Neural cell (in vitro differentiated cells): ENCODE measurements around the gene PRKD1. TPM values are rescaled to one million over a fixed set of nuclear protein-coding genes. Genes with fewer than 3 reads are reported as not detected.

Source experiments
- H2AFZ ChIP-seq: fragments of 200-600, 300-800 bp; sonication (generic), shearing (Covaris generic); 2 replicates; pipeline ENCODE4 v1.6.0; 2014; ENCODE audit warnings: low read depth, mild to moderate bottlenecking, antibody characterized with exemption, low read length, moderate library complexity
- H3F3A ChIP-seq: fragments of 200-600 bp; shearing (Covaris generic); 2 replicates; pipeline ENCODE4 v1.6.1; 2016; ENCODE audit warnings: mild to moderate bottlenecking, moderate library complexity, mixed read lengths, antibody characterized with exemption, low read length; ENCODE audit not compliant: insufficient read depth, poor library complexity, severe bottlenecking
- H3K27ac ChIP-seq: fragments of 200-600, 300-800 bp; sonication (generic), shearing (Covaris generic); 2 replicates; pipeline ENCODE4 v1.5.1; 2014; ENCODE audit warnings: mild to moderate bottlenecking, low read length, moderate library complexity
- H3K27me3 ChIP-seq: fragments of 300-800, 200-600 bp; sonication (generic), shearing (Covaris generic); 2 replicates; pipeline ENCODE4 v1.6.0; 2014; ENCODE audit warnings: mild to moderate bottlenecking, low read depth, low read length, moderate library complexity; ENCODE audit not compliant: insufficient read depth
- H3K36me3 ChIP-seq: fragments of 300-800, 200-600 bp; sonication (generic), shearing (Covaris generic); 2 replicates; pipeline ENCODE4 v1.5.1; 2014; ENCODE audit warnings: mild to moderate bottlenecking, antibody characterized with exemption, low read length, moderate library complexity; ENCODE audit not compliant: insufficient read depth
- H3K4me2 ChIP-seq: fragments of 300-800, 200-600 bp; sonication (generic), shearing (Covaris generic); 2 replicates; pipeline ENCODE4 v1.6.0; 2014; ENCODE audit warnings: mild to moderate bottlenecking, low read length
- H3K4me3 ChIP-seq: fragments of 300-800, 200-600 bp; sonication (generic), shearing (Covaris generic); 2 replicates; pipeline ENCODE4 v1.5.1; 2014; ENCODE audit warnings: mild to moderate bottlenecking, low read length, moderate library complexity
- H3K79me2 ChIP-seq: fragments of 200-600 bp; shearing (Covaris generic); replicated peaks from 2 replicates; pipeline ENCODE4 v1.6.0; 2014; ENCODE audit warnings: mild to moderate bottlenecking, low read length, moderate library complexity; ENCODE audit not compliant: insufficient read depth
- H3K9ac ChIP-seq: fragments of 300-800, 200-600 bp; sonication (generic), shearing (Covaris generic); 2 replicates; pipeline ENCODE4 v1.6.1; 2016; ENCODE audit warnings: mild to moderate bottlenecking, low read length, mixed read lengths
- H3K9me2 ChIP-seq: fragments of 200-600 bp; shearing (Covaris generic); 2 replicates; pipeline ENCODE4 v1.6.1; 2016; ENCODE audit warnings: mild to moderate bottlenecking, low read length, mixed read lengths; ENCODE audit not compliant: insufficient read depth
- H3K9me3 ChIP-seq: fragments of 200-600, 300-800 bp; sonication (generic), shearing (Covaris generic); 2 replicates; pipeline ENCODE4 v1.6.1; 2016; ENCODE audit warnings: mild to moderate bottlenecking, mixed run types, low read length, moderate library complexity, mixed read lengths
- H4K20me1 ChIP-seq: fragments of 200-600 bp; shearing (Covaris generic); 2 replicates; pipeline ENCODE4 v1.6.1; 2016; ENCODE audit warnings: mild to moderate bottlenecking, mixed run types; ENCODE audit not compliant: insufficient read depth
- EP300 ChIP-seq: fragments of 450-650 bp; conservative IDR thresholded peaks from 2 replicates; pipeline ENCODE4 v1.6.1; 2014; ENCODE audit warnings: antibody characterized with exemption, mild to moderate bottlenecking, moderate library complexity; ENCODE audit not compliant: poor library complexity, severe bottlenecking
- EZH2 ChIP-seq: fragments of 200-600, 300-800 bp; shearing (Covaris generic), sonication (generic); IDR thresholded peaks from 2 replicates; pipeline ENCODE4 v1.6.1; 2014; ENCODE audit warnings: antibody characterized with exemption, low read length, borderline replicate concordance, mild to moderate bottlenecking; ENCODE audit not compliant: insufficient read depth, poor library complexity, severe bottlenecking
- MXI1 ChIP-seq: fragments of 450-650 bp; conservative IDR thresholded peaks from 2 replicates; pipeline ENCODE4 v1.6.1; 2014; ENCODE audit warnings: antibody characterized with exemption, mild to moderate bottlenecking; ENCODE audit not compliant: poor library complexity, severe bottlenecking
- POLR2AphosphoS5 ChIP-seq: IDR thresholded peaks from 2 replicates; pipeline ENCODE4 v1.6.1; 2012
- RAD21 ChIP-seq: fragments of 450-650 bp; conservative IDR thresholded peaks from 2 replicates; pipeline ENCODE4 v1.6.1; 2014; ENCODE audit warnings: antibody characterized with exemption, mild to moderate bottlenecking, moderate library complexity
- SMC3 ChIP-seq: fragments of 450-650 bp; conservative IDR thresholded peaks from 2 replicates; pipeline ENCODE4 v1.6.1; 2014; ENCODE audit warnings: antibody characterized with exemption, mild to moderate bottlenecking, moderate library complexity; ENCODE audit not compliant: poor library complexity
- TAF1 ChIP-seq: IDR thresholded peaks from 2 replicates; pipeline ENCODE4 v1.6.1; 2012; ENCODE audit warnings: low read depth
- polyA plus RNA-seq: library from polyadenylated mRNA; depleted of rRNA; stranded (reverse); fragments of >200 nt; gene quantifications from 2 replicates; pipeline ENCODE4 v1.2.3, GENCODE V29; 2014
- TF ChIP-seq, protein P1 (sequence below): fragments of 450-650 bp; IDR thresholded peaks from 2 replicates; pipeline ENCODE4 v1.5.1; 2014; ENCODE audit warnings: antibody characterized with exemption, mild to moderate bottlenecking, moderate library complexity; ENCODE audit not compliant: poor library complexity, severe bottlenecking
- TF ChIP-seq, protein P2 (sequence below): IDR thresholded peaks from 2 replicates; pipeline ENCODE4 v1.6.1; 2012; ENCODE audit warnings: borderline replicate concordance

Gene PRKD1
- polyA plus RNA-seq, 1 donor from 2014 or later = 9.6 TPM

DNA sequence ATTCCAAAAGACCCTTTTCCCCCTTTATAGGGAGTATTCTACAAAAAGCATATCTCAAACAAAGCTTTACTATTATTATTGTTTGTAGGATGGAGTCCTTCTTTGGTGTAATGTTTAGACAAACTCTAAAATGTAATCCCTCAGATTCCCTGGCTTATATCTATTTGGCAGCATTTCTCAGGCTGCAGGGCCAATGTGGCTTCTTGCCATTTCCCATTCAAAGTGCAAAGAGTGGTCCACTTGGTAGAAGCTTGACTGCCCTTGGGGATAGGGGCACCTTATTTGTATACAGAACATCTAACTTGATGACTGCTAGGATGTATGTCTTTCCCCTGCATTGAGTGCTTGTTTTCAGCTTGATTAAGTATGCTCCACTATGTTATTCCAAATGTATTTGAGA is 242.7 kb downstream of the PRKD1 start:
- TF ChIP-seq, protein P1, sequence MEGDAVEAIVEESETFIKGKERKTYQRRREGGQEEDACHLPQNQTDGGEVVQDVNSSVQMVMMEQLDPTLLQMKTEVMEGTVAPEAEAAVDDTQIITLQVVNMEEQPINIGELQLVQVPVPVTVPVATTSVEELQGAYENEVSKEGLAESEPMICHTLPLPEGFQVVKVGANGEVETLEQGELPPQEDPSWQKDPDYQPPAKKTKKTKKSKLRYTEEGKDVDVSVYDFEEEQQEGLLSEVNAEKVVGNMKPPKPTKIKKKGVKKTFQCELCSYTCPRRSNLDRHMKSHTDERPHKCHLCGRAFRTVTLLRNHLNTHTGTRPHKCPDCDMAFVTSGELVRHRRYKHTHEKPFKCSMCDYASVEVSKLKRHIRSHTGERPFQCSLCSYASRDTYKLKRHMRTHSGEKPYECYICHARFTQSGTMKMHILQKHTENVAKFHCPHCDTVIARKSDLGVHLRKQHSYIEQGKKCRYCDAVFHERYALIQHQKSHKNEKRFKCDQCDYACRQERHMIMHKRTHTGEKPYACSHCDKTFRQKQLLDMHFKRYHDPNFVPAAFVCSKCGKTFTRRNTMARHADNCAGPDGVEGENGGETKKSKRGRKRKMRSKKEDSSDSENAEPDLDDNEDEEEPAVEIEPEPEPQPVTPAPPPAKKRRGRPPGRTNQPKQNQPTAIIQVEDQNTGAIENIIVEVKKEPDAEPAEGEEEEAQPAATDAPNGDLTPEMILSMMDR = no peak
- TF ChIP-seq TAF1 (no peak), EZH2 (no peak), POLR2AphosphoS5 (no peak), SMC3 (no peak), EP300 (no peak), MXI1 (no peak), RAD21 (no peak)
- TF ChIP-seq, protein P2, sequence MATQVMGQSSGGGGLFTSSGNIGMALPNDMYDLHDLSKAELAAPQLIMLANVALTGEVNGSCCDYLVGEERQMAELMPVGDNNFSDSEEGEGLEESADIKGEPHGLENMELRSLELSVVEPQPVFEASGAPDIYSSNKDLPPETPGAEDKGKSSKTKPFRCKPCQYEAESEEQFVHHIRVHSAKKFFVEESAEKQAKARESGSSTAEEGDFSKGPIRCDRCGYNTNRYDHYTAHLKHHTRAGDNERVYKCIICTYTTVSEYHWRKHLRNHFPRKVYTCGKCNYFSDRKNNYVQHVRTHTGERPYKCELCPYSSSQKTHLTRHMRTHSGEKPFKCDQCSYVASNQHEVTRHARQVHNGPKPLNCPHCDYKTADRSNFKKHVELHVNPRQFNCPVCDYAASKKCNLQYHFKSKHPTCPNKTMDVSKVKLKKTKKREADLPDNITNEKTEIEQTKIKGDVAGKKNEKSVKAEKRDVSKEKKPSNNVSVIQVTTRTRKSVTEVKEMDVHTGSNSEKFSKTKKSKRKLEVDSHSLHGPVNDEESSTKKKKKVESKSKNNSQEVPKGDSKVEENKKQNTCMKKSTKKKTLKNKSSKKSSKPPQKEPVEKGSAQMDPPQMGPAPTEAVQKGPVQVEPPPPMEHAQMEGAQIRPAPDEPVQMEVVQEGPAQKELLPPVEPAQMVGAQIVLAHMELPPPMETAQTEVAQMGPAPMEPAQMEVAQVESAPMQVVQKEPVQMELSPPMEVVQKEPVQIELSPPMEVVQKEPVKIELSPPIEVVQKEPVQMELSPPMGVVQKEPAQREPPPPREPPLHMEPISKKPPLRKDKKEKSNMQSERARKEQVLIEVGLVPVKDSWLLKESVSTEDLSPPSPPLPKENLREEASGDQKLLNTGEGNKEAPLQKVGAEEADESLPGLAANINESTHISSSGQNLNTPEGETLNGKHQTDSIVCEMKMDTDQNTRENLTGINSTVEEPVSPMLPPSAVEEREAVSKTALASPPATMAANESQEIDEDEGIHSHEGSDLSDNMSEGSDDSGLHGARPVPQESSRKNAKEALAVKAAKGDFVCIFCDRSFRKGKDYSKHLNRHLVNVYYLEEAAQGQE = no peak
- no peak overlapping the region for H3K9ac ChIP-seq
- H3K9me2 ChIP-seq = no peaks in the 10 kb centered on the region
- no peaks in the 10 kb centered on the region for H3K9me3 ChIP-seq
- H2AFZ ChIP-seq = no peak overlapping the region
- no peaks in the 10 kb centered on the region for H3F3A ChIP-seq
- no peak overlapping the region for H3K4me3 ChIP-seq
- no peaks in the 10 kb centered on the region for H4K20me1 ChIP-seq
- H3K27me3 ChIP-seq = no peaks in the 10 kb centered on the region
- no peaks in the 10 kb centered on the region for H3K36me3 ChIP-seq
- no peak overlapping the region for H3K4me2 ChIP-seq
- no peak overlapping the region for H3K27ac ChIP-seq
- H3K79me2 ChIP-seq = no peaks in the 10 kb centered on the region

DNA sequence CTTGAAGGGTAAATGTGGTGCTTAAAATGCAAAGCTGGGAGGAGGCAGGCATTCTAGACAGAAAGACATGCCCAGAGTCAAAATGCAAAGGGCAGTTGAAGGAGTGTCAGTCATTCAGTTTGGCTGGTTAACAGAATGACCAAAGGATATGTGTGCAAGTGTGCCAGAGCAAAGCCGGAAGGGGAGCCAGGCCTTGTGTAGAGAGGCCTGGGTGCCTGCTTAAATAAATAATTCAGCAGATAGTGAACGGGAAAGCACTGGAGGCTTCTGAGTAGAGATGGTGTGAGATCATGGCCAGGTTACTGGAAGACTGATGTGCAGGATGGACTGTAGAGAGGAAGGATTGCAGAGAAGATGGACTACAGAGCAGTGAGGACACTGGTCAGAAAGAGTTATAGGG is 244.9 kb downstream of the PRKD1 start:
- no peaks in the 10 kb centered on the region for H3K9me2 ChIP-seq
- no peak overlapping the region for H2AFZ ChIP-seq
- no peaks in the 10 kb centered on the region for H4K20me1 ChIP-seq
- no peaks in the 10 kb centered on the region for H3K79me2 ChIP-seq
- TF ChIP-seq SMC3 (no peak), POLR2AphosphoS5 (no peak), EZH2 (no peak)
- no peaks in the 10 kb centered on the region for H3F3A ChIP-seq
- H3K4me3 ChIP-seq = no peak overlapping the region
- H3K36me3 ChIP-seq = no peaks in the 10 kb centered on the region
- no peaks in the 10 kb centered on the region for H3K9me3 ChIP-seq
- H3K9ac ChIP-seq = no peak overlapping the region
- H3K4me2 ChIP-seq = no peak overlapping the region
- no peak overlapping the region for H3K27ac ChIP-seq
- H3K27me3 ChIP-seq = no peaks in the 10 kb centered on the region

- H3K79me2 ChIP-seq = no peaks in the 10 kb centered on the region
- H3K9ac ChIP-seq = no peak overlapping the region
- H3K9me3 ChIP-seq = no peaks in the 10 kb centered on the region
- no peak overlapping the region for H2AFZ ChIP-seq
- H3K4me3 ChIP-seq = no peak overlapping the region
- H3F3A ChIP-seq = no peaks in the 10 kb centered on the region
- TF ChIP-seq TAF1 (no peak), POLR2AphosphoS5 (no peak), SMC3 (no peak), RAD21 (no peak), MXI1 (no peak)
- TF ChIP-seq, protein P2 = no peak
- H4K20me1 ChIP-seq = no peaks in the 10 kb centered on the region
- no peaks in the 10 kb centered on the region for H3K27me3 ChIP-seq
- H3K9me2 ChIP-seq = no peaks in the 10 kb centered on the region
- H3K36me3 ChIP-seq = no peaks in the 10 kb centered on the region
- no peak overlapping the region for H3K27ac ChIP-seq
- H3K4me2 ChIP-seq = no peak overlapping the region
Observed at GRCh38 chr14:29681316-29681715, 246.3 kb downstream of the PRKD1 start.
